GM12892 (cell line): ENCODE data around the gene LYSMD1.

Source experiments
- POLR2A ChIP-seq: IDR thresholded peaks from 2 replicates; pipeline ENCODE4 v1.6.1; 2011; ENCODE audit warnings: low read depth, low read length, control low read depth
- POLR2AphosphoS5 ChIP-seq: IDR thresholded peaks from 2 replicates; pipeline ENCODE4 v1.6.1; 2011; ENCODE audit warnings: low read depth, low read length, control low read depth
- TAF1 ChIP-seq: IDR thresholded peaks from 2 replicates; pipeline ENCODE4 v1.6.1; 2011; ENCODE audit warnings: low read depth, mild to moderate bottlenecking, control low read depth, low read length, borderline replicate concordance

DNA sequence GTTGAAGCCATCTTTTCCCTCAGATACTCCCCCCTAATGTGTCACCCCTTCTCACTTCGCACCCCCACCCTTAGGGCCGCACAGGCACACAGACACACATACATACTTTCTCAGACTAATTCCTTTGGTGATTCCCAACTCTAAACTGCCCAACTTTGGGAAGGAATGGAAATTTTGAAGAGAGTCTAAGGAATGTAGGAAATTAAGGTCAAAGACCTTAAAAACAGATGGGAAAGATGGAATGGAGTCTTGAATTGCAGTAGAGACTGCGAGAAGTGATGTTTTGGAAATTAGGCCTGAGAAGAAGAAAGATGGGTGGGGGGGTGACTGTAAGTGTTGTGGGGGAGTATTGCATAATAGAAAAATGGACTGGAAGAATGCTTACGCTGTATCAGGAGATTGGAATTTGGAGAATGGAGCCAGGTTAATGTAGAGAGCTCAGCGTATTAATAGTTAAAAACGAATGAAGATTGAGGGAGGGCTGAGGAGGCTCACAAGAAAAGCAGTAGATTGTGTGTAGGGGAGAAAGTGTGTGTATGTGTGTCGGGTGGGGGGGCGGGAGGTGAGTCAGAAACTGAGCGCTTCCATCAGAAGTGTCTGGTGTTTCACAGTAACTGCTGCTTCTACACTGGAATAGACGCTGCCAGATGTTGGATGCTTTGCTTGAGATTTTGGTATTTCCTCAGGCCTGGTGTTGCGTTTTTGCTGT lies 34.3 kb upstream of the LYSMD1 start:
- no peak for TF ChIP-seq POLR2A
- TF ChIP-seq POLR2AphosphoS5, result no peak
- TF ChIP-seq TAF1, result no peak
